A549 (cell line): ENCODE data around the gene WIPF3.

Source experiments
- CTCF ChIP-seq: fragments of >200 bp; sonication (Bioruptor Twin); formaldehyde crosslinking; IDR thresholded peaks from 3 replicates; pipeline ENCODE4 v1.5.1; 2016
- GATA3 ChIP-seq: IDR thresholded peaks from 2 replicates; pipeline ENCODE4 v1.6.1; 2012; ENCODE audit warnings: borderline replicate concordance
- POLR2A ChIP-seq: IDR thresholded peaks from 2 replicates; pipeline ENCODE4 v1.6.1; 2012; ENCODE audit warnings: mild to moderate bottlenecking, low read length
- SMC3 ChIP-seq: fragments of >200 bp; sonication (Bioruptor Twin); formaldehyde crosslinking; IDR thresholded peaks from 3 replicates; pipeline ENCODE4 v1.6.1; 2018; ENCODE audit warnings: inconsistent platforms
- USF2 ChIP-seq: fragments of 450-650 bp; IDR thresholded peaks from 2 replicates; pipeline ENCODE4 v1.6.1; 2014; ENCODE audit warnings: antibody characterized with exemption
- ZFP36 ChIP-seq: fragments of 450-650 bp; IDR thresholded peaks from 2 replicates; pipeline ENCODE4 v1.6.1; 2014; ENCODE audit warnings: borderline replicate concordance; ENCODE audit not compliant: partially characterized antibody
- TF ChIP-seq, protein P1 (sequence below): fragments of 250-450 bp; sonication (Bioruptor Pico); IDR thresholded peaks from 2 replicates; pipeline ENCODE4 v1.5.0; 2021; ENCODE audit warnings: mild to moderate bottlenecking, moderate library complexity, borderline replicate concordance
- TF ChIP-seq, protein P2 (sequence below): fragments of 200-600 bp; sonication (generic); IDR thresholded peaks from 2 replicates; pipeline ENCODE4 v1.6.1; 2016; ENCODE audit warnings: antibody characterized with exemption, mild to moderate bottlenecking, moderate library complexity

DNA sequence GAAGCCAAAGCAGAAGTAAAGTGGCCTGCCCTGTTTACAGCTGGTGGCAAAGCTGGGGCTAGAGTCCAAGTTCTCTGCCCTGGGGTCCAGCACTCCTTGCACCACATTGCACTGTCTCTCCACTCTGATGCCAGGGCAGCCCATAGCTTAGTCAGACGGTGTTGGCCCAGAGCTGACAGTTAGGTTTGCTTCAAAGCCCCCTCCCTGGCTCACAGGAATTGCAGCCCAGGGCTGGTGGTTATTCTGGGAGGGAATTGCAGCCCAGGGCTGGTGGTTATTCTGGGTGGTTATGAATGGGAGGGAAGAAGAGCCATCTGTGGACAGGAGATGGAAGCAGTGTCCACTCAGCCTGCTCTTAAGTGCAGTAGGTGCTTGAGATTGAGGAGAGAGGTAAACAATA is 94.4 kb downstream of the WIPF3 start:
- no peak for TF ChIP-seq POLR2A
- TF ChIP-seq GATA3: no peak
- no peak for TF ChIP-seq CTCF
- TF ChIP-seq, protein P1, sequence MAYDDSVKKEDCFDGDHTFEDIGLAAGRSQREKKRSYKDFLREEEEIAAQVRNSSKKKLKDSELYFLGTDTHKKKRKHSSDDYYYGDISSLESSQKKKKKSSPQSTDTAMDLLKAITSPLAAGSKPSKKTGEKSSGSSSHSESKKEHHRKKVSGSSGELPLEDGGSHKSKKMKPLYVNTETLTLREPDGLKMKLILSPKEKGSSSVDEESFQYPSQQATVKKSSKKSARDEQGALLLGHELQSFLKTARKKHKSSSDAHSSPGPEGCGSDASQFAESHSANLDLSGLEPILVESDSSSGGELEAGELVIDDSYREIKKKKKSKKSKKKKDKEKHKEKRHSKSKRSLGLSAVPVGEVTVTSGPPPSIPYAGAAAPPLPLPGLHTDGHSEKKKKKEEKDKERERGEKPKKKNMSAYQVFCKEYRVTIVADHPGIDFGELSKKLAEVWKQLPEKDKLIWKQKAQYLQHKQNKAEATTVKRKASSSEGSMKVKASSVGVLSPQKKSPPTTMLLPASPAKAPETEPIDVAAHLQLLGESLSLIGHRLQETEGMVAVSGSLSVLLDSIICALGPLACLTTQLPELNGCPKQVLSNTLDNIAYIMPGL (CRISPR knock-in tag): no peak
- no peak for TF ChIP-seq USF2
- TF ChIP-seq, protein P2, sequence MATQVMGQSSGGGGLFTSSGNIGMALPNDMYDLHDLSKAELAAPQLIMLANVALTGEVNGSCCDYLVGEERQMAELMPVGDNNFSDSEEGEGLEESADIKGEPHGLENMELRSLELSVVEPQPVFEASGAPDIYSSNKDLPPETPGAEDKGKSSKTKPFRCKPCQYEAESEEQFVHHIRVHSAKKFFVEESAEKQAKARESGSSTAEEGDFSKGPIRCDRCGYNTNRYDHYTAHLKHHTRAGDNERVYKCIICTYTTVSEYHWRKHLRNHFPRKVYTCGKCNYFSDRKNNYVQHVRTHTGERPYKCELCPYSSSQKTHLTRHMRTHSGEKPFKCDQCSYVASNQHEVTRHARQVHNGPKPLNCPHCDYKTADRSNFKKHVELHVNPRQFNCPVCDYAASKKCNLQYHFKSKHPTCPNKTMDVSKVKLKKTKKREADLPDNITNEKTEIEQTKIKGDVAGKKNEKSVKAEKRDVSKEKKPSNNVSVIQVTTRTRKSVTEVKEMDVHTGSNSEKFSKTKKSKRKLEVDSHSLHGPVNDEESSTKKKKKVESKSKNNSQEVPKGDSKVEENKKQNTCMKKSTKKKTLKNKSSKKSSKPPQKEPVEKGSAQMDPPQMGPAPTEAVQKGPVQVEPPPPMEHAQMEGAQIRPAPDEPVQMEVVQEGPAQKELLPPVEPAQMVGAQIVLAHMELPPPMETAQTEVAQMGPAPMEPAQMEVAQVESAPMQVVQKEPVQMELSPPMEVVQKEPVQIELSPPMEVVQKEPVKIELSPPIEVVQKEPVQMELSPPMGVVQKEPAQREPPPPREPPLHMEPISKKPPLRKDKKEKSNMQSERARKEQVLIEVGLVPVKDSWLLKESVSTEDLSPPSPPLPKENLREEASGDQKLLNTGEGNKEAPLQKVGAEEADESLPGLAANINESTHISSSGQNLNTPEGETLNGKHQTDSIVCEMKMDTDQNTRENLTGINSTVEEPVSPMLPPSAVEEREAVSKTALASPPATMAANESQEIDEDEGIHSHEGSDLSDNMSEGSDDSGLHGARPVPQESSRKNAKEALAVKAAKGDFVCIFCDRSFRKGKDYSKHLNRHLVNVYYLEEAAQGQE: no peak
- no peak for TF ChIP-seq ZFP36
- no peak for TF ChIP-seq SMC3
